Measurements from ENCODE around the gene SEMA3F.

The SEMA3F gene

GRCh38 chr3:50147861-50148260, 7.3 kb upstream of the SEMA3F start:
- no peak for TF ChIP-seq FOXP2 (optimal IDR thresholded peaks at IDR 0.05; ENCODE audit: control extremely low read depth, extremely low read length, insufficient read depth)
- no peak for TF ChIP-seq EZH2 (IDR thresholded peaks at IDR 0.05)
- TF ChIP-seq POLR2AphosphoS5 (IDR thresholded peaks at IDR 0.05; ENCODE audit: borderline replicate concordance, low read depth, low read length) = no peak
- no peak for DNase-seq (ENCODE audit: low read depth, low spot score)
- Histone ChIP-seq H3K27ac (no peak overlapping the region), H3K36me3 (ENCODE audit: insufficient read depth, low read length) (no peaks in the 10 kb centered on the region), H3K9ac (ENCODE audit: insufficient read length) (no peak overlapping the region), H3K9me3 (ENCODE audit: low read depth, low read length) (no peaks in the 10 kb centered on the region), H3K4me3 (no peak overlapping the region)

GRCh38 chr3:50150404-50150750, 4.7 kb upstream of the SEMA3F start:
- no peaks in the 10 kb centered on the region for H3K36me3 ChIP-seq (ENCODE audit: insufficient read depth, low read length)
- no peak overlapping the region for H3K9ac ChIP-seq (ENCODE audit: insufficient read length)
- H3K9me3 ChIP-seq (ENCODE audit: low read depth, low read length) = no peaks in the 10 kb centered on the region
- H3K27ac ChIP-seq = no peak overlapping the region
- no peak for DNase-seq (ENCODE audit: low read depth, low spot score)
- no peak overlapping the region for H3K4me3 ChIP-seq
- TF ChIP-seq EZH2 (IDR thresholded peaks at IDR 0.05) = no peak
- no peak for TF ChIP-seq POLR2AphosphoS5 (IDR thresholded peaks at IDR 0.05; ENCODE audit: borderline replicate concordance, low read depth, low read length)
- no peak for TF ChIP-seq FOXP2 (optimal IDR thresholded peaks at IDR 0.05; ENCODE audit: control extremely low read depth, extremely low read length, insufficient read depth)

GRCh38 chr3:50150863-50151686, 4.0 kb upstream of the SEMA3F start:
- no peak overlapping the region for H3K27ac ChIP-seq
- no peaks in the 10 kb centered on the region for H3K9me3 ChIP-seq (ENCODE audit: low read depth, low read length)
- TF ChIP-seq FOXP2 (optimal IDR thresholded peaks at IDR 0.05; ENCODE audit: control extremely low read depth, extremely low read length, insufficient read depth) = no peak
- no peak for TF ChIP-seq POLR2AphosphoS5 (IDR thresholded peaks at IDR 0.05; ENCODE audit: borderline replicate concordance, low read depth, low read length)
- TF ChIP-seq EZH2 (IDR thresholded peaks at IDR 0.05) = no peak
- no peaks in the 10 kb centered on the region for H3K36me3 ChIP-seq (ENCODE audit: insufficient read depth, low read length)
- H3K9ac ChIP-seq (ENCODE audit: insufficient read length) = no peak overlapping the region
- no peak overlapping the region for H3K4me3 ChIP-seq
- no peak for DNase-seq (ENCODE audit: low read depth, low spot score)

- no peaks in the 10 kb centered on the region for H3K36me3 ChIP-seq (ENCODE audit: insufficient read depth, low read length)
- TF ChIP-seq FOXP2 (optimal IDR thresholded peaks at IDR 0.05; ENCODE audit: control extremely low read depth, extremely low read length, insufficient read depth) = no peak
- TF ChIP-seq POLR2AphosphoS5 (IDR thresholded peaks at IDR 0.05; ENCODE audit: borderline replicate concordance, low read depth, low read length) = no peak
- H3K27ac ChIP-seq = no peak overlapping the region
- no peak overlapping the region for H3K9ac ChIP-seq (ENCODE audit: insufficient read length)
- no peak overlapping the region for H3K4me3 ChIP-seq
- H3K9me3 ChIP-seq (ENCODE audit: low read depth, low read length) = no peaks in the 10 kb centered on the region
- DNase-seq (ENCODE audit: low read depth, low spot score) = no peak
Measured at GRCh38 chr3:50151728-50152127, 3.4 kb upstream of the SEMA3F start.

- no peaks in the 10 kb centered on the region for H3K36me3 ChIP-seq (ENCODE audit: insufficient read depth, low read length)
- H3K27ac ChIP-seq = no peak overlapping the region
- H3K4me3 ChIP-seq = no peak overlapping the region
- TF ChIP-seq POLR2AphosphoS5 (IDR thresholded peaks at IDR 0.05; ENCODE audit: borderline replicate concordance, low read depth, low read length) = no peak
- TF ChIP-seq FOXP2 (optimal IDR thresholded peaks at IDR 0.05; ENCODE audit: control extremely low read depth, extremely low read length, insufficient read depth) = no peak
- no peak for TF ChIP-seq EZH2 (IDR thresholded peaks at IDR 0.05)
- H3K9ac ChIP-seq (ENCODE audit: insufficient read length) = no peak overlapping the region
- H3K9me3 ChIP-seq (ENCODE audit: low read depth, low read length) = no peaks in the 10 kb centered on the region
- DNase-seq (ENCODE audit: low read depth, low spot score) = no peak
Measured at GRCh38 chr3:50153782-50154475, 1.2 kb upstream of the SEMA3F start.

GRCh38 chr3:50154476-50154839, 666 bp upstream of the SEMA3F start:
- DNase-seq (ENCODE audit: low read depth, low spot score) = no peak
- Histone ChIP-seq H3K27ac (no peak overlapping the region), H3K9ac (ENCODE audit: insufficient read length) (no peak overlapping the region), H3K9me3 (ENCODE audit: low read depth, low read length) (no peaks in the 10 kb centered on the region), H3K4me3 (peak overlapping the region; percentile 47), H3K36me3 (ENCODE audit: insufficient read depth, low read length) (no peaks in the 10 kb centered on the region)
- TF ChIP-seq EZH2 (IDR thresholded peaks at IDR 0.05) = no peak
- TF ChIP-seq POLR2AphosphoS5 (IDR thresholded peaks at IDR 0.05; ENCODE audit: borderline replicate concordance, low read depth, low read length) = no peak
- TF ChIP-seq FOXP2 (optimal IDR thresholded peaks at IDR 0.05; ENCODE audit: control extremely low read depth, extremely low read length, insufficient read depth) = no peak

GRCh38 chr3:50155491-50155878, 361 bp downstream of the SEMA3F start:
- DNase-seq (ENCODE audit: low read depth, low spot score) = no peak
- Histone ChIP-seq H3K27ac (no peak overlapping the region), H3K9me3 (ENCODE audit: low read depth, low read length) (no peaks in the 10 kb centered on the region), H3K36me3 (ENCODE audit: insufficient read depth, low read length) (no peaks in the 10 kb centered on the region), H3K9ac (ENCODE audit: insufficient read length) (no peak overlapping the region), H3K4me3 (peak overlapping the region; percentile 69)
- TF ChIP-seq EZH2 (IDR thresholded peaks at IDR 0.05) (no peak), FOXP2 (optimal IDR thresholded peaks at IDR 0.05; ENCODE audit: control extremely low read depth, extremely low read length, insufficient read depth) (no peak), POLR2AphosphoS5 (IDR thresholded peaks at IDR 0.05; ENCODE audit: borderline replicate concordance, low read depth, low read length) (no peak)

GRCh38 chr3:50155891-50156290, 767 bp downstream of the SEMA3F start:
- no peak overlapping the region for H3K27ac ChIP-seq
- peak overlapping the region; percentile 69 for H3K4me3 ChIP-seq
- H3K9me3 ChIP-seq (ENCODE audit: low read depth, low read length) = no peaks in the 10 kb centered on the region
- DNase-seq (ENCODE audit: low read depth, low spot score) = no peak
- H3K9ac ChIP-seq (ENCODE audit: insufficient read length) = no peak overlapping the region
- no peak for TF ChIP-seq EZH2 (IDR thresholded peaks at IDR 0.05)
- TF ChIP-seq FOXP2 (optimal IDR thresholded peaks at IDR 0.05; ENCODE audit: control extremely low read depth, extremely low read length, insufficient read depth) = no peak
- no peak for TF ChIP-seq POLR2AphosphoS5 (IDR thresholded peaks at IDR 0.05; ENCODE audit: borderline replicate concordance, low read depth, low read length)
- H3K36me3 ChIP-seq (ENCODE audit: insufficient read depth, low read length) = no peaks in the 10 kb centered on the region

Data from SK-N-MC (cell line).